Brain microvascular endothelial cell (primary cell): Measurements from ENCODE around the gene AATK.
A peak's percentile ranks its signal among the peaks of the same experiment; 100 is the strongest.

ENCODE experiments used
- DNase-seq: peaks from one replicate; pipeline ENCODE4 v3.0.0-alpha.2; 2020
- H3K27ac ChIP-seq: fragments of 250-450 bp; sonication (Bioruptor Pico); 2 replicates; pipeline ENCODE4 v1.5.1; 2020; ENCODE audit warnings: mild to moderate bottlenecking, moderate library complexity
- H3K27me3 ChIP-seq: fragments of 250-450 bp; sonication (Bioruptor Pico); replicated peaks from 2 replicates; pipeline ENCODE4 v1.5.1; 2020; ENCODE audit warnings: mild to moderate bottlenecking
- H3K36me3 ChIP-seq: fragments of 250-450 bp; sonication (Bioruptor Pico); replicated peaks from 2 replicates; pipeline ENCODE4 v1.5.1; 2020; ENCODE audit warnings: mild to moderate bottlenecking
- H3K4me3 ChIP-seq: 2 replicates; pipeline ENCODE4 v1.5.1; 2011; ENCODE audit warnings: low read depth, mild to moderate bottlenecking, control low read depth, low read length, moderate library complexity
- CTCF ChIP-seq: IDR thresholded peaks from 2 replicates; pipeline ENCODE4 v1.5.1; 2011; ENCODE audit warnings: low read depth, mild to moderate bottlenecking, moderate library complexity, low read length, control low read depth, inconsistent platforms; ENCODE audit errors: missing control alignments
- in situ Hi-C: cut with HindIII; loops from 2 replicates; pipeline ENCODE4 v1.10.0; 2017; ENCODE audit warnings: low sequenced_read_pairs, low pct_ligation_motif_present

AATK gene

GRCh38 chr17:81166033-81166492, at the start of gene AATK:
AATK (minus strand) TSS chr17:81166221; CDS start chr17:81165992, 229 bp downstream.
- no peak for DNase-seq
- Histone ChIP-seq H3K27me3 (peaks cover 5% of the 10 kb centered on the region), H3K4me3 (no peak within 1 kb of the TSS), H3K27ac (no peak within 1 kb of the TSS), H3K36me3 (no peaks in the 10 kb centered on the region)
- TF ChIP-seq CTCF = no peak
- in situ Hi-C loops = no loop called here

GRCh38 chr17:81213978-81214377, 48.0 kb upstream of the AATK start:
- no peak for DNase-seq
- Histone ChIP-seq H3K36me3 (no peaks in the 10 kb centered on the region), H3K4me3 (no peak overlapping the region), H3K27me3 (no peaks in the 10 kb centered on the region), H3K27ac (no peak overlapping the region)
- in situ Hi-C loops = no loop called here
- TF ChIP-seq CTCF = no peak

- Histone ChIP-seq H3K27ac (no peak overlapping the region), H3K27me3 (no peaks in the 10 kb centered on the region), H3K4me3 (no peak overlapping the region), H3K36me3 (no peaks in the 10 kb centered on the region)
- no peak for DNase-seq
- TF ChIP-seq CTCF = no peak
- in situ Hi-C loops = no loop called here
Measured at GRCh38 chr17:81212365-81212764, 46.3 kb upstream of the AATK start.

- TF ChIP-seq CTCF = no peak
- in situ Hi-C loops = no loop called here
- peak; percentile 40 for DNase-seq
- Histone ChIP-seq H3K27ac (no peak overlapping the region), H3K36me3 (no peaks in the 10 kb centered on the region), H3K4me3 (no peak overlapping the region), H3K27me3 (no peaks in the 10 kb centered on the region)
Measured at GRCh38 chr17:81210868-81211267, 44.8 kb upstream of the AATK start.

- in situ Hi-C loops = no loop called here
- DNase-seq = no peak
- TF ChIP-seq CTCF = no peak
Measured at GRCh38 chr17:81210466-81210865, 44.4 kb upstream of the AATK start.

GRCh38 chr17:81209141-81209540, 43.1 kb upstream of the AATK start:
- no peak for DNase-seq
- no peaks in the 10 kb centered on the region for H3K36me3 ChIP-seq
- TF ChIP-seq CTCF = no peak
- in situ Hi-C loops = no loop called here
- H3K27ac ChIP-seq = no peak overlapping the region
- H3K27me3 ChIP-seq = no peaks in the 10 kb centered on the region
- no peak overlapping the region for H3K4me3 ChIP-seq

More at GRCh38 chr17:81210466-81210865, 44.4 kb upstream of the AATK start:
- no peaks in the 10 kb centered on the region for H3K27me3 ChIP-seq
- no peaks in the 10 kb centered on the region for H3K36me3 ChIP-seq
- no peak overlapping the region for H3K27ac ChIP-seq
- H3K4me3 ChIP-seq = no peak overlapping the region
